ENCODE data around the gene SYCE1L.
A peak's percentile ranks its signal among the peaks of the same experiment; 100 is the strongest.
"Not testable (repeated sequence)": the region's sequence is repeated elsewhere in the genome, so short reads cannot be mapped to it uniquely, and the experiment has no call there.

The SYCE1L gene

DNA sequence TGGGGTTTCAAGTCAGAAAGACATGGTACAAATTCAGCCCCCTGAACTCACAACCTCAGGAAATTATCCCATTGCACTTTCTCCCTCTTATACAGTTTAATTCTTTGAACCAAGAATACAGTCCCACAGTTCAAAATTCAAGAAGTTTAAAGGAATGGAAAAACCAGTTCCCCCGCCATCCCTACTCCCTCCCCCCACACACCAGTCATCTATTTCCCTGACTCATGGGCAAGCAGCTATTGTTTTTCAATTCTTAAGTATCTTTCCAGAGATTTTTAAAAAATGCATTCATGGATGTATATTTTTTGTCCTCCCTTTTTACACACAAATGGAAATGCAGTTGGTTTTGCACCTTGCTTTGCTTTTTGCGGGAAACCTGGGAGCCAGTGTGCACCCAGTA, 7.3 kb downstream of the SYCE1L start:
- DNase-seq (ENCODE audit: low spot score) = no peak

DNA sequence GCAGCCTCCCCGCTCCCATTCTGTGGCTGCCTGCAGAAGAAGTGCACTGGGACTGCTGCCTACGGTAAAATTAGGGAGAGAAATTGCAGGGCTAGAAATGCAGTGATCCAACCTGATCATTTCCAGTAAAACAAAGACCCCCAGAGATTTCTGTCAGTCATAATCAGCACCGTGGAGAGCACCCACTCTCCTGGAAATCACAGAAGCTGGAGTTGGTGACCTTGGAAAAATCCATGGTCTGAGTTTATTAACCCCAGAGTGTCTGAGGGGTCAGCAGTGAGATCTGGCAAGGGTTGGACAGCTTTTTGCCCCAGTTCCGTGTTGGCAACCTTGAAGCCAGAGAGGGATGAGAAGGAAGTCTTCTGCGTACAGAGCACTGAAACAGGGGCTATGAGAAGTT, 7.8 kb downstream of the SYCE1L start:
- no peak for DNase-seq (ENCODE audit: low spot score)

DNA sequence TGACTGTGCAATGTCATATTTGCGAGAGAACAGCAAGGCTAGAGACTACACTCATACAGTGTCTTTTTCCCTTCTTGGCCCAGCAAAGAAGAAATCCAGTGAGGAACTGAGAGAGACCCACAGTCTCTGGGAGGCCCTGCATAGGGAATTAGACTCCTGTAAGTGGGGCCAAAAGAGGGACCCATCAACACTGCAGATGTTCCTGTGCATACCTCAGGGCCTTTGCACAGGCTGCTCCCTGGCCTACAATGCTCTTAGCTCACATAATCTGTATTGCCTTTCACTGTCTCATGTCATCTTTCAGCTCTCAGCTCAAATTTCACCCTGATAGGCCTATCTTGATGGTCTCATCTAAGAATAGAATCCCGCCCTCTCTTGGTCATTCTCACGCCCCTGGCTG, 9.2 kb downstream of the SYCE1L start:
- DNase-seq (ENCODE audit: low spot score) = no peak

DNA sequence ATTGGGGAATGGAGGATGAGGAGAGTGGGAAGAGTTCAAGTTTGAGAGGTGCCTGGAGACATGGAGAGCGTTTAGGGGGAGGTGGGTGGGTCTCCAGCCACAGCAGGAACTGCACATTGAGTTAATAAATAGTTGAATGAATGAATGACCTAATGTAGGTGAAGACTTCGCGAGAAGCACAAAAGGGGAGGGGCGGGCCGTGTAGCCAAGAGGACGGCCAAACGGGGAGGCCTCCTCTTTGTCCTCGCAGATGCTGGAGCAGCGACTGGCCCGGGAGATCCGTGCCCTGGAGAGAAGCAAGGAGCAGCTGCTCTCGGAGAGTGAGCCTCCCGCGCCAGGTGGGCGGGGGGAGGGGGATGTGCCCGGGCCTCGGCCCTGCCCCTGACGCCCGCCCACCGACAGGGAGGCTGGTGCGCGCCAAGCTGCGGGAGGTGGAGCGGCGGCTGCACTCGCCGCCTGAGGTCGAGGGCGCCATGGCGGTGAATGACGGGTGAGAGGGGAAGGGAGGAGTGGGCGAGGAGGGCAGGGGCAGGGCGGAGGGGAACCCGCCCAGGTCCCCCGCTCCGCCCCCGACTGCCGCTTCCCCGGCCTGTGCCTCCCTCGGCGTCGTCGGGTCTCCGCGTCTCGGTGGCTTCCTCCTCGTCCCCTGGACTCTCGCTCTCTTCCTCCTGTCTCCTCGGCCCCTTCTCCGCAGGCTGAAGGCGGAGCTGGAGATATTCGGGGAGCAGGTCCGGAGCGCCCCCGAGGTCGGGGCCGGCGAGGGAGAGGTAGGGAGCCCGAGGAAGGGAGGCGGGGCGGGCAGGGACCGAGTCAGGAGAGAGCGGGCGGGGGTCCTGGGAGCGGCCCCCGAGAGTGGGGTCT, 12.9 kb downstream of the SYCE1L start:
- peak; percentile 71 for DNase-seq (ENCODE audit: low spot score)

DNA sequence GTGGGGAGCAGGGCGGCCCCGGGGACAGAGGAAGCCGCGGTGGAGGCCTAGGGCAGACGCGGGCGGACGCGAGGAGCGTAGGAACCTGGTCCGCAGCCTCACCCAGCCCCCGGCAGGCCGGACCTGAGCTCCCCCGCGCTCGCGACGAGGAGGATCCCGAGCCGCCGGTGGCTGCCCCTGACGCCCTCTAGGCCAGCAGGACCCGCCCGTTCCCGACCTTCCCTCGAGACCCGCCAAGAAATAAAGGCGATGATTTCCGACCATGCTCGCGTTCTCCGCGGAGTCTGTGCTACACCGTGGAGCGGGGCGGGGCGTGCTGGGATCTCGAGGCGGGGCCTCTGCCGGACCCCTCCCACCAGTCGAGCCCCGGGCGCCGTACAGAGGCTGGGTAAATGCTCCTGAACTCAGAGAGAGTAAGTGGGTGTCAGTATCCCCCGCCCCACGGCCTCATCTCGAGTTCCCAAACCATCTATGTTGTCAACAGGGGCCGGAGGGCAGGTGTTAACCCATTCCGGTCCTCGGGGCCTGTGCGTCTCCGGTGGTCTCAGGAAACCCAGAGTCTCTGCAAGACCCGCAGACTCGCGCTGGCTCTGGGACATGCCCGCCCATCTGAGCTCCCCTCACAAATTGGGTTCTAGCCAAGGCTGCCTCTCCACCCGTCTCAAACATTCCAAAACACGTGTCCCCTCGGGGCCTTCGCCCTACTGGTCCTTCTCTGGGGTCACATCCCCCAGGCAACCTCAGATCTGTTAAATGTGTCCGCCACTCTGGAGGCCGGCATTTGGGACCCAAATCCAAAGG, 13.7 kb downstream of the SYCE1L start:
- DNase-seq (ENCODE audit: low spot score) = peak; percentile 76

DNA sequence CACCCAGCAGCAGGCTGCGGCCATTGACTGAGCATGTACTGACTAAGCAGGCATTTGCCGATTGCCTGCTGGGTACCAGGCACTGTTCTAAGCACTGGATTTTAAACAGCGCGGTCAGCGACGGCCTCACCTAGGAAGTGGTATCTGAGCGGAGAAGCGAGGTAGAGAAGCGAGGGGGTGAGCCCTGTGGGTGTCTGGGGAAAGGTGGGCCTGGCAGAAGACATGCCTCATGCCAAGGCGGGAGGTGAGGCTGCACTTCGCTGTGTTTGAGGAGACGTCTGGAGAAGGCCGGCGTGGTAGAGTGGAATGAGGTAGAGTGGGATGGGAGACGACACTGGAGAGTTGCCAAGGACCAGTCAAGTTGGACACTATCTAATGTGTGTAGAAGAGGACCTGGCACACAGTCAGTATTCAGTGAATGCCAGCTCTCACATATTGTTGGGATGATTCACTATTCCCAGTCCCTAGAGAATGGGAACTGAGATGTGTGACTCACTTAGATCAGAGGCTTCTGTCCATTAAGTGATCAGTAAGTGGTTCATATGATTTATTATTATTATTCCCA, 14.4 kb downstream of the SYCE1L start:
- no peak for DNase-seq (ENCODE audit: low spot score)

DNA sequence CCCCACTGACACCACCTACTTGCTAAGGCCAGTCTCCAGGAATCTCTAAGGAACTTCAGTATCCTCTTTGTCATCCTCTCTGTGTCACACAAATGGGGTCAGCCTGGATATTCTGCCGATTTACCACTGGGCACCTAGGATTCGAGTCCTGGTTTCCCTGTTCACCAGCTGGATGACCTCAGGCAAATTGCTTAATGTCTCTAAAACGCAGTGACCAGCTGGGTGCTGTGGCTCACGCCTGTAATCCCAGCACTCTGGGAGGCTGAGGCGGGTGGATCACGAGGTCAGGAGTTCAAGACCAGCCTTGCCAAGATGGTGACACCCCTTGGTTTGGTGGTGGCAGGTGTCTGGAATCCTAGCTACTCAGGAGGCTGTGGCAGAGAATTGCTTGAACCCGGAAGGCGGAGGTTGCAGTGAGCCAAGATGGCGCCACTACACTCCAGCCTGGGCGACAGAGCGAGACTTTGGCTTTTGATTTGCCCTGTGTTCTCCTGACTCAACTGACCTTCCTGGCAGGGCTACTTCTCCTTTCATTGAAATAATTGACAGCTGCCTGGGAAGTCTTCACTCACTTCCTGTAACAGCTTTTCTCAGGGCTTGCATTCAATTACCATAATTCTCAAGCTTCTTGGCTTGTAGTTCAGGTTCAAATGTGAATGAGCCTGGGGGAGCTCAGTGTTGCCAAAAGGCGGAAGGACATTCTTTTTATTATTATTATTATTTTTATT, 15.4 kb downstream of the SYCE1L start:
- DNase-seq (ENCODE audit: low spot score) = no peak

DNA sequence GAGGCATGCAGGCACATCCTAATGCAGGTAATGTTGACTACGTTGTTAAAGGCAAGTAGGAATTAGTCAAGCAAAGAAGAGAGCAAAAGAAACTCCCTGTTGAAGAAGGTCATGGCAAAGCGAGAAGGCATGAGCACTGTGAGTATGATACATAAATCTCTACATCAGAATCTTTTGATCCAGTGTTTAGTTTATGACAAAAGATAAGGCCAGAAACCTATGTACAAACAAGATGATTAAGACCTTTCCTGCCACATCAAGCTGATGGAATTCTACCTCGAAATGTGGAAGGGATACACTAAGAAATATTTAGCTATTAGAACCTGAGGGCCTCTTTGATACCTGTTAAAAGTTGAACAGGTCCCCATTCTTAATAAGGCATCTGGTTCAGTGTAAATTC, 20.2 kb downstream of the SYCE1L start:
- DNase-seq (ENCODE audit: low spot score) = no peak

DNA sequence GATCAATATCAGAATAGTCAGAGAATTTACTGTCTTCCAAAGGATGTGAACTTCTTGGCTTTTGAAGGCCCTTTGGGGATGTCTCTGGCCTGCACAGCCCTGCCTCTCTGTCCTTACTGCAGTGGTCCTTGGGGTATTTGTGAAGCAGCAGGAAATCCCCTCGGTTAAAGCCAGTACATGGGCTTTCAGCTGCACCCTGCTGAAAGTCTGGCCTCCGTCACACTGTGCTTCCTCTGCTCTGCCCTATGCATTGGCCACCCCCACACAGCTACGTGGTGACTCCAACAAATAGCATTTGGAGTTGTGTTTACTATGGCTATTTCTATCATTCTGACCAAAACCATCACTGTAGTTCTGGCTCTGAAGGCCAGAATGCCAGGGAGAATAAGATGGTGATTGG, 21.2 kb downstream of the SYCE1L start:
- DNase-seq (ENCODE audit: low spot score) = no peak

DNA sequence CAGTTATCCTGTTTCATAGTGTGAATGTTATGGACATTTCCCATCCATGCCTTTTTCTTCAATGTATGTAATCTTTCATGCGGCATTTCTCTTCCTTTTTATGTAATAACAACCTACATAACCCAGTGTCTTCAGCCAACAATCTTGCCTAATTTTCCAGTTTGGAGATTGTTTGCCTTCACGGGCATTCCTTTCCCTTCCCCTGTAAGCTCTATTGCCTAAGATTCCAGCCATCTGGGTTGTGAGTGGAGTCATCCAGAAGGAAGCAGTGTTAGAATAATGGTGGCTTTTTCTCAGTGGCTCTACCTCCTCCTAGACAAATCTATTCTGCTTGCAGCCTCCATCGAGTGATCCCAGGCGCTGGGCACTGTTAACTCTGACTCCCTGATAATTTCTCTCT, 22.3 kb downstream of the SYCE1L start:
- DNase-seq (ENCODE audit: low spot score) = no peak

DNA sequence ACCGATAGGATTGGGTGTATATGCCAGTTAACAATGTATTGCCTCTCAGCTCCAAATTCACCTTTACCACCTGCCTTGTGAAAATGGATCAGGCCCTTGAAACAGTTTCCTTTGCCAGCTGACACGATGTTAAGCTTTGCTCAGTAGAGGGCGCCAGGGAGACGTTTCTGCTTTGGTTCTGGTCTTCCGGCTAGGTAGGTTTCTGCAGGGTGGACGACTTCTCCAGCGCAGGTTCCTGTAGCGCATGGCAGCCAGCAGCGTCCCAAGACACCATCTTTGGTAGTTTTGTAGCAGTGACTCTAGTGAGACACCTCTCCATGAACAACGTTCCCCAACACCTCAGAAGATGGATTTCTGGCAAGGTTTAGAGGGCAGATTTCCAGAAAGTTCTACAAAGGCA, 24.0 kb downstream of the SYCE1L start:
- peak; percentile 35 for DNase-seq (ENCODE audit: low spot score)

DNA sequence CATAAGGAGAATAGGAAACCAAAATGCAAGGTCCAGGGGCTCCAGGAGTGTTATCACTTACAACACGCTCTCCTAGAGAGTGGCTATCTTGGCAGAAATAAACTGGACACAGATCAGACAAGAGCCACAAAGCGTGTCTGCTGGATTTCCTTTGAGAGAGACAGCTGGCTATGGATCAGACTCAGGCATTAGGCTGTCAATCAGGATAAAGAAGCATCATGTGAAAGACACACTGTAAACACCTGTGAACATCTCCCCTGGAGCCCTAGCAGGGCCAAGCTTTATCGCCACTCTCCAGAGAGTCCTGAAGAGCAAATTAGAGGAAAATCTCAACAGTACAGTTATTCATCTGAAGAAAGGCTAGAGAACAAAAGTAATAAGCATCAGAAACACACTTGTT, 26.0 kb downstream of the SYCE1L start:
- DNase-seq (ENCODE audit: low spot score) = no peak

DNA sequence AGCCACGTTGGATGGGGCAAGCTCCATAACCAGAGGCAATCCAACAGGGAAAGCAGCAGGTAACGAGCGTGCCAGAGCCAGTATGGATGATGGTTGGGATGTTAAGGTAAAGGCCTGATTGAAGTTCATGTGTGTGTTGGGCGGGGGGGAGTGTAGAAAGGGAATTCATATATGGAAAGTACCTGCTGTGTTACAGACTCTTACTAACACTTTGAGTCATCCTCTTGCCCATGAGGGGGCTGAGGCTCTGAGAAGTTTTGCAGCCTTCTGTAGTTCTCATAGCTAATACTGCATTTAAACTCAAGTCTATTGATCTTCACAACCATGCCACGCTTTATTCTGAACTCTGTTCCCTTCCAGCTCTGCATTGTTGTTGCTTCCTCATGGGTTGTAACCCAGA, 28.5 kb downstream of the SYCE1L start:
- DNase-seq (ENCODE audit: low spot score) = no peak

DNA sequence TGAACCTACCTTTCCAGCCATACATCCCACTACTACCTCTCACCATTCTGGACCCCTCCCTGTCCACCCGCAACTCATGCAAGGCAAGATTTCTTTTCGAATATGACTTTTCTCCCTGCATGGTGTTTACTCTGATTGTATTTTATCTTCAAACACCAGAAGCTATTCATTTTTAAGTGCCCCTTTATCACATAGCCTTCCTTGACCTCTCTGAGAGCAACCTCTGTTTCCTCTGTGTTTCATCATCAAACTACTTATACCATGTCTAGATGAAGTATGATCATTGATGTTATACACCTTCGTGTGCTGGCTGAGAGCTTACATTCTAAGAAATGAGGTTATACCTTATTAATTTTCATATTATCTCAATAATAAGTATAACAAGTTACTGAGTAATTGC, 31.8 kb downstream of the SYCE1L start:
- no peak for DNase-seq (ENCODE audit: low spot score)

DNA sequence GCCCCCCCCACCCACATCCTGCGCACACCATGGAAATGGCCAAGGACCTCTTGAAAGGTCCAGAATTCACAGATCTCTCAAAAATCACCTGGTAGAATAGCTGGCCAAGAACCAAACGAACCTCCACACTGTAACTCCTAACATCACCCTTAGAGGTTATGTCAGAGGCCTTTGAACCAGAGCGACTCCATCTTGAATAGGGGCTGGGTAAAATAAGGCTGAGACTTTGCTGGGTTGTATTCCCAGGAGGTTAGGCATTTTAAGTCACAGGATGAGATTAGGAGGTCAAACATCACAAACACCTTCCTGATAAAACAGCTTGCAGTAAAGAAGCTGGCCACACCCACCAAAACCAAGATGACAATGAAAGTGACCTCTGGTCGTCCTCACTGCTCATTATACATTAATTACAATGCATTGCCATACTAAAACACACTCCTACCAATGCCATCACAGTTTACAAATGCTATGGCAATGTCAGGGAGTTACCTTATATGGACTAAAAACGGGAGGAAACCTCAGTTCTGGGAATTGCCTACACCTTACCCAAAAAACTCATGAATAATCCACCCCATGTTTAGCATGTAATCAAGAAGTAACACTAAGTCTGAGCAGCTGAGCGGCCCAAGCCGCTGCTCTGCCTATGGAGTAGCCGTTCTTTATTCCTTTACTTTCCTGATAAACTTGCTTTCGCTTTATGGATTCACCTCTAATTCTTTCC, 34.8 kb downstream of the SYCE1L start:
- no peak for DNase-seq (ENCODE audit: low spot score)

DNA sequence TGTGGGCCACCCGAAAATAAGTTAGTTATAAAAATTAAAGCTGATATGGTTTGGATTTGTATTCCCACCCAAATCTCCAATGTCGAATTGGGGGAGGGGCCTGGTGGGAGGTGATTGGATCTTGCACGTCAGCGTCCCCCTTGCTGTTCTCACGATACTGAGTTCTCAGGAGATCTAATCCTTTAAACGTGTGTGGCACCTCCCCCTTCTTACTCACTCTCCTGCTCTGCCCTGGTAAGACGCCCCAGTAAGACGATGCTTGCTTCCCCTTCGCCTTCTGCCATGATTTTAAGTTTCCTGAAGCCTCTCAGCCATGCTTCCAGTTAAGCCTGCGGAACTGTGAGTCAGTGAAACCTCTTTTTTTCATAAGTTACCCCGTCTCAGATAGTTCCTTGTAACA, 35.4 kb downstream of the SYCE1L start:
- no peak for DNase-seq (ENCODE audit: low spot score)

DNA sequence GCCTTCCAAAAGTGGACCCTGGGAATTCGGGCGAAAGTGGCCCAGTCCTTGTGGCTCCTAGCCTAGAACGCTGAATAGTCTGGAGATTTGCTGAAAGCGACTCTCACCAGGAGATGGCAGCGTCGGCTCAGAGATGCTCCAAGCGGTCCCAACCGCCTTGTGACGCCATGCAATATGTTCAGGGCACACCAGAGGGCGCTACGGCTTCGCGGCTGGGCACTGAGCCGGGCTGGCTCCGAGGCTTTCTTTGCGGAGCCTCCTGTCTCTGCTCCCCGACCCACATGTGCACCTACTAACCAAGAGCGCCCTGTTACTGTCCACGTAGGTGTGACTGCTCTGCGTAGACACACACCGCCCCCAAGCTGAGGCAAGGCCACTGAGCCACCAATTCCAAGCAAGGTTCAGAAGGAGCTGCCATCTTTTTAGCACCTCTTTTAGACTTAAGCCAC, 36.9 kb downstream of the SYCE1L start:
- DNase-seq (ENCODE audit: low spot score) = peak; percentile 68

DNA sequence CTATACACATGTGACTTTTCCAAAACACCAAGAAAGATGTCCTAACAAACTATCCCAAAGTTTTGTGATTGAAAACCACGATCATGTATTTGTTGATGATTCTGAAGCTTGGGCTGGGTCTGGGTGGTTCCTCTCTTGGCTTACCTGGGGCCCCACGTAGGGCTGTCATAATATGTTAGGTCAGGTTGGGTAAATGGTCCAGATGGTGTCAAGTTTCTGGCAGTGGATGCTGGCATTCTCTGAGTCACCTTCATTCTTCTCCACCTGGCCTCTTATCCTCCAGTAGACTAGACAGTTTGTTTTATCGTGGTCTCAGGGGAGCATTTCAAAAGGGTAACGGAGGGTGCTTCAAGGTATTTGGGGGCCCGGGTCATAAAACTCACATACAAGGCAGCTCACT, 39.4 kb downstream of the SYCE1L start:
- DNase-seq (ENCODE audit: low spot score) = no peak

DNA sequence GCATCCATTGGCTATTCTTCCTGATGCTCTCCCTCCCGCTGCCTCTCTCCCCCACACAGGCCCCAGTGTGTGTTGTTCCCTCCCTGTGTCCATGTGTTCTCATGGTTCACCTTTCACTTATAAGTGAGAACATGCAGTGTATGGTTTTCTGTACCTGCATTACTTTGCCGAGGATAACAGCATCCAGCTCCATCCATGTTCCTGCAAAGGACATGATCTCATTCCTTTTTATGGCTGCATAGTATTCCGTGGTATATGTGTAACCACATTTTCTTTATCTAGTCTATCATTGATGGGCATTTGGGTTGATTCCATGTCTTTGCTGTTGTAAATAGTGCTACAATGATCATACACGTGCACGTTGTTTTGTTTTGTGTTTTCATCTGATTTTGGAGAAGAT, 43.3 kb downstream of the SYCE1L start:
- not testable (repeated sequence) for DNase-seq (ENCODE audit: low spot score)

DNA sequence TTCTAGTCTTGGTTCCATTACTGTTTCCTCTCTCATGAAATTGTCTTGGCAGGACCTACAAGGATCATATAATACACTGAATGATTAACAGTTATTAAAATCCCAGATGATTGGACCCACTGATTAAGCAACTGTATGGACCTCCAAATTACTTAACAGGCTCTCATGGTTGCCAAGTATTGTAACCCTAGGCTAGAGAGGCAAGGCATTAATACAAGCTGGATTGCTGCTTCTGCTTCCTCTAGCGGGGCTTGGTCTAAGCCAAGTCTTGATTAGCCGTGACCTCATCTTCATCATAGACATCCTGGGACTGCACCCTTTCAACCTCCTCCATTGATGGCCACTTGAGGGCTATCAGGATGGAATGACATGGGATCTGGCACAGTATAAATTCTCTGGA, 46.9 kb downstream of the SYCE1L start:
- no peak for DNase-seq (ENCODE audit: low spot score)

DNA sequence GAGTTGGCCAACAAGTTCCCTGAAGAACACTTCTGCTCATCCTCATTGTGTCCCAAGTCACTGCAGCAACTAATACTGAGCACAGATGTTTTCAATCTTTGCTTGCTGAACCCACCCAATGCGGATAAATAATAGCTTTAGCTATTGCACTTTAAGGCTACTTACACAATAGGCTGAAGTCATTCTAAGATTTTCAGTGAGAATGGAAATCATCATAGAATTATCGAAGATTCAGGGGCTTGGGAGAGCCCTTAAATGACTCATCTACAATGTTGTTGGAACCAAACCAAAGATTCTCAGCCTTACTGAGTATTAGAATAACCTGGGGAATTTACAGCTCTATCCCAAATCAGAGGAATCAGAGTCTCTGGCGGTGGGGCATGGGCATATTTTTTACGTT, 51.2 kb downstream of the SYCE1L start:
- DNase-seq (ENCODE audit: low spot score) = no peak

Measured in HuH-7.5 (cell line).